Type B pancreatic cell (in vitro differentiated cells): ENCODE results near the gene GRAMD4. TPM values are rescaled to one million over a fixed set of nuclear protein-coding genes. Genes with fewer than 3 reads are reported as not detected.

Experiments used
- DNase-seq: peaks from one replicate; pipeline ENCODE4 v3.0.0; 2021; ENCODE audit warnings: mixed read lengths; ENCODE audit not compliant: unreplicated experiment; ENCODE audit errors: extremely low spot score
- H3K27ac Mint-ChIP-seq: 2 replicates; pipeline ENCODE4 v1.8.0; 2021; ENCODE audit warnings: mild to moderate bottlenecking, mixed read lengths
- H3K27me3 Mint-ChIP-seq: 2 replicates; pipeline ENCODE4 v1.8.0; 2021; ENCODE audit warnings: mixed read lengths
- H3K36me3 Mint-ChIP-seq: 2 replicates; pipeline ENCODE4 v1.8.0; 2021; ENCODE audit warnings: mixed read lengths
- H3K4me1 Mint-ChIP-seq: one replicate; pipeline ENCODE4 v1.8.0; 2021; ENCODE audit warnings: mixed read lengths; ENCODE audit not compliant: unreplicated experiment
- H3K4me3 Mint-ChIP-seq: 2 replicates; pipeline ENCODE4 v1.8.0; 2021; ENCODE audit warnings: mild to moderate bottlenecking, mixed read lengths
- H3K9me3 Mint-ChIP-seq: 2 replicates; pipeline ENCODE4 v1.8.0; 2021; ENCODE audit warnings: mixed read lengths
- CTCF ChIP-seq: fragments of 200-600 bp; sonication (generic); conservative IDR thresholded peaks from 2 replicates; pipeline ENCODE4 v1.5.0; 2021; ENCODE audit warnings: antibody characterized with exemption, mild to moderate bottlenecking
- total RNA-seq: library from RNA; stranded (reverse); gene quantifications from 2 replicates; pipeline ENCODE4 v1.2.1, GENCODE V29; 2021; ENCODE audit warnings: low replicate concordance

The GRAMD4 gene
- total RNA-seq, 1 donor from 2014 or later = 56.4 TPM

GRCh38 chr22:46688949-46689348, 68.8 kb downstream of the GRAMD4 start:
- Mint-ChIP-seq H3K4me3 (no peak overlapping the region), H3K27ac (peak overlapping the region; percentile 26), H3K27me3 (no peaks in the 10 kb centered on the region), H3K36me3 (peaks cover 19% of the 10 kb centered on the region), H3K4me1 (peaks cover 4% of the 10 kb centered on the region), H3K9me3 (no peaks in the 10 kb centered on the region)
- no peak for DNase-seq
- TF ChIP-seq CTCF = no peak

GRCh38 chr22:46690146-46690545, 70.0 kb downstream of the GRAMD4 start:
- H3K27me3 Mint-ChIP-seq = no peaks in the 10 kb centered on the region
- no peak overlapping the region for H3K27ac Mint-ChIP-seq
- no peaks in the 10 kb centered on the region for H3K9me3 Mint-ChIP-seq
- peaks cover 4% of the 10 kb centered on the region for H3K4me1 Mint-ChIP-seq
- H3K36me3 Mint-ChIP-seq = peaks cover 20% of the 10 kb centered on the region
- no peak for TF ChIP-seq CTCF
- no peak for DNase-seq
- no peak overlapping the region for H3K4me3 Mint-ChIP-seq

- Mint-ChIP-seq H3K4me1 (no peaks in the 10 kb centered on the region), H3K9me3 (no peaks in the 10 kb centered on the region), H3K36me3 (peaks cover 15% of the 10 kb centered on the region), H3K27me3 (no peaks in the 10 kb centered on the region), H3K27ac (no peak overlapping the region), H3K4me3 (no peak overlapping the region)
- no peak for DNase-seq
- no peak for TF ChIP-seq CTCF
Observed at GRCh38 chr22:46691571-46691970, 71.4 kb downstream of the GRAMD4 start.

DNA sequence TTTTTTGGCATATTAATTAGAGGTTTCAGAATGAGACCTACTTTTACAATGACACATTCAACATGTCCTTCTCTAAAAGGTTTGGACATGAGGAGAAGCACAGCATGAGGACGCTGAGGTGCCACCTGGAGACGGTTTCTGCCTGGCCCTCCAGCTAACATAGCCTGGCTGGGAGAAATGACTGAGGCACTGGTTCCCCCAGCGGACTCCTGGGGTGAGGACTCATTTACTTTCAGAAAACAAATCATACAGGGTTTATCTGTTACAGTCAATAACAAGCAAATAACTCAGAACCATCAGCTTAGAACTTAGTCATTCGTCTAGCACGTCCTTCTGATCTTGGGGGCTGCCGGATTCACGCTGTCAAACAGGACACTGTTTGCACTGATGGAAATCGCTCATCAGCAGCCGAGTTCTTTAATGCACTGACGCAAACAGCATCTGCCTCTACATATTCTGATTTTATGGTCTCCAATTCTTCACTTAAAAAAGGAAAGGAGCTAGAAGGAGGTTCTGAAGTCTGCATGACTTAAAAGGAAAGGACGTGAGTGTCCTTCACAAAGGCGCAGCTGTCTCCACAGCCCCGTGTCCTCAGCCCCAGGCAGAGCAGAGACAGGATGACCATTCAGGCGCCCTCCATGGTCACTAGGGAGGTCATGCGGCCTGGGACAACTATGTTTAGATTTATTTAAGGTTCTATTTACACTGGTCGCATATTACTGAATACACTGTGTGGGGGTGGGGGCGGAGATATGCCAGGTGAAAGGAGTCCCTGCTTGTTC, 73.6 kb downstream of the GRAMD4 start:
- H3K27ac Mint-ChIP-seq = no peak overlapping the region
- H3K4me3 Mint-ChIP-seq = no peak overlapping the region
- no peak for DNase-seq
- no peak for TF ChIP-seq CTCF
- no peaks in the 10 kb centered on the region for H3K4me1 Mint-ChIP-seq
- H3K36me3 Mint-ChIP-seq = peaks cover 12% of the 10 kb centered on the region
- H3K9me3 Mint-ChIP-seq = no peaks in the 10 kb centered on the region
- no peaks in the 10 kb centered on the region for H3K27me3 Mint-ChIP-seq

GRCh38 chr22:46694416-46695170, 74.4 kb downstream of the GRAMD4 start:
- H3K4me1 Mint-ChIP-seq = no peaks in the 10 kb centered on the region
- DNase-seq = no peak

More at GRCh38 chr22:46694416-46695170, 74.4 kb downstream of the GRAMD4 start:
- Mint-ChIP-seq H3K27ac (no peak overlapping the region), H3K4me3 (no peak overlapping the region), H3K27me3 (no peaks in the 10 kb centered on the region), H3K36me3 (peaks cover 11% of the 10 kb centered on the region), H3K9me3 (no peaks in the 10 kb centered on the region)
- no peak for TF ChIP-seq CTCF
